Measurements from ENCODE around the gene HCN4.
"Not testable (repeated sequence)": the region's sequence is repeated elsewhere in the genome, so short reads cannot be mapped to it uniquely, and the experiment has no call there.

Gene HCN4

DNA sequence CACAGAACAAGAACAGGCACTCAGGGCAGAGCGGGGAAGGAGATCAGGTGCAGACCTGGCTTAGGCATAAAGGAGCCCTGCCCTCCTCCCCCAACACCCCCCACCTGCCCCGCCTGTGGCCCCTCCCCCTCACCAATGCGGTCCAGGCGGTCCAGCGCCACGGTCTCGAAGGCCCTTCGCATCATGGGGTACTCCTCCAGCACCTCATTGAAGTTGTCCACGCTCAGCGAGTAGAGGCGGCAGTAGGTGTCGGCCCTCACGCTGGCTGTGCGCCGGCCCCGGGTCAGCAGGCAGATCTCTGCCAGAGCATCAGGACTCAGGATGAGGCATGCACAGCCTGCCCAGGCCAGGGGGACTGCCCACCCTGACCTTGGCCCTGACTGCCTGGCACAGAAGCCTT, 44.8 kb downstream of the HCN4 start:
- no peak for DNase-seq

DNA sequence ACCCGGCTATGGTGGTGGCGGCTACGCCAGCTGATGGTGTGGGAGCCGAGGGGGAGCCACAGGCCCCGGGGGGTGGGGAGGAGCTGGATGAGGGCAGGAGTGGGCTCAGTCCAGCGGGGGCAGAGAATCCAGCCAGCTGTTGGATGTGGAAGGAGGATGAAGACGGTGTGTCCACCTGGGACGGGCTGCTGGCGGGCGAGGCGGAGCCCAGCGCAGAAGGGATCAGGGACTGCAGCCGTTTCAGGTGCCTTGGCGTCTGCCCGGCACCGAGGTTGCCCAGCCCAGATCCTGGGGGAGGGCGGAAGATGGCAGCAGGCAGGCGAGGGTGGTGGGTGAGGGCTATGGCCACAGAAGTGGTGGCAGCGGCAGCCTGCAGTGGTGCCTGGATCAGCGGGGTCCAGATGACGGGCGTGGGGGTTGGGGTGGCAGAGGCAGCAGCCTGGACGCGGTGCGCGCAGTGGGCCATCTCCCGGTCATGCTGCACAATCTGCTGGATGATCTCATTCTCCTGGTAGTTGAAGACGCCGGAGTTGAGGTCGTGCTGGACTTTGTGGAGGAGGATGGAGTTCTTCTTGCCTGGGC, 45.3 kb downstream of the HCN4 start:
- no peak for DNase-seq

DNA sequence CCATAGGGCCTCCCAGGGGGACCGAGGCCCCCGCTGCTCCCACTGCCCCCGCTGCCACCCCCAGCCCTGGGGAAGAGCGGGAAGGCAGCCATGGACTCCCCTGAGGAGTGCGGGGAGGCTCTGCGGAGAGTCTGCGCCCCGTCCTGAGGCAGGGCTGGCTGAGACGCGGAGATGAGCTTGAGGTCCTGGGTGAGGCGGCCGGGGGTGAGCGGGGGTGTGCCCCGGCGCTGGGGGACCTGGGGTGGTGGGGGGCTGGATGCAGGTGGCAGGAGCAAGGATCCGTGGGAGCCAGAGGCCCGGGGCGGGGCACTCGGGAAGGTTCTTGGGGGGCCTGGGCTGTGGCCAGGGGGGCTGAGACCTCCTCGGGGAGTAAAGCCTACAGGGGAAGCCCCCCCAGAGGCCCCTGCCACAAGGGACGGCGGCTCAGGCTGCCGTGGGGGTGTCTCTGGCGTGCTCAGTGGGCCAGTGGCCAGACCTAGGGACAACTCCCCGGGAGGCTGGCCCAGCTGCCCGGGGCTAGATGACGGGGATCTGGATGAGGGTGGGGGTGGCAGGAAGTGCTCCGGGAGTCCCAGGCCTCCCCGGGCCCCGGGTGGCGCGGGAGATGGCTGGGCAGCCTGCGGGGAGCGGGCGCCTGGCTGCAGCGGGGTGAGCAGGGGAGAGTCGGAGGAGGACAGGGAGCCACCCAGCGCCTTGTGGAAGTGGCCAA, 45.9 kb downstream of the HCN4 start:
- DNase-seq: no peak

GRCh38 chr15:73321496-73322450, 47.0 kb downstream of the HCN4 start:
- no peak for DNase-seq

DNA sequence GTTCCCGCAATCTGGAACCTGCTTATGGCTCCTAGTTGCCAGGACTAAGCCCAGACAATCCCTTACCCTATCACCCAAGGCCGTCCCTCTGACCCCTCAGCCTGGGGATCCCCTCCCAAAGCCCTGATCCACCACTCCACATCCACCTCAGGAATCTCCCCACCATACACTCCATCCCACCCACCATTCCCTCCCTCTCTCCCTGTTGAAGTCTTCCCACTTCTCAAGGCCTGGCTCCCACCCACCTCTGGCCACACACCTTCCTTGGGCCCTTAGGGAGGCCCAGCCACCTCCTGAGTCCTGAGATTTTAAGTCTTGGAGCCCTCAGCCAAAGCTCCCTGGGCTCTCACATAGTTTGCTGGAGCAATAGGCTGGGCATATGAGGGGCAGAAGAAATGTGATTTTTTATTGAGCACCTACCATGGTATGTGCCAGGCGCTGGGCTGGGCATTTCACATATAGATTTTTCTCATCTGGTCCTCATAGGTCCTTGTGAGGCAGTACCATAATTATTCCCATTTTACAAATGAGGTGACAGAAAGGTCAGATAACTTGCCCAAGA, 48.1 kb downstream of the HCN4 start:
- no peak for DNase-seq

DNA sequence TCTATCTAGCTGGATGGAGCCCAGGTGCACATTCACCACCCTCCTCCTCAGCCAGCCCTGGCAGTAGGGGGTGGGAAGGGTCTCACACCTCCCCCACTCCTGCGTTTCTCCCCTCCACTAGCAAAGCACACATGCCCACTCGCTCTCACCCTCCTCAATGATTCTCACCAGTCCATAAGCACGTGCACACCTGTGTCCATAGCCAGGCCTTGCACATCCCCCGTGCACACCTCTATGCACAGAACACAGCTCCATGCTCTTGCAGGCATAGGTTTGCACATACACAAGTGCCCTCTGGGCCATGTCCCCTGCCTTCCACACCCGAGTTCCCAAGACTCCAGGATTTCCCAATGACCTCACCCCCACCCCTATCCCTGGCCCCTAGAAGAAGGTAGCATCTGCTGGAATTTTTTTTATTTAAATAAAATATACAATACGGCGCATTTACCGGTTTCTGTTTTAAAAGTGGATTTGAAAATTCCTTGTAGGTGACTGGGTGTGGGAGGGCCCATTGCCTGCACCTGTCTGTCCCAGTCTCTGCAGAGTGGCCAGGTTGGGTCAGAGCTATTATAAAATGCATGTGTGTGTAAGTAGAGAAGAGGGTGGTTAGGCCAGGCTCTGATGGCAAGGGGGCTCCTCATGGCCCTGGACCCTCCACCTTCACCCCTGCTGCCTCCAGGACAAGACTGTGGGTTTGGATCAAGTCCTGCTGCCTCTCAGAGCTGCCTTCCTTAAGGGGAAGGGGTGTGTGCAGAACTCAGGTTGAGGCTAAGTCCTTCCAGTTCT, 49.1 kb downstream of the HCN4 start:
- no peak for DNase-seq

DNA sequence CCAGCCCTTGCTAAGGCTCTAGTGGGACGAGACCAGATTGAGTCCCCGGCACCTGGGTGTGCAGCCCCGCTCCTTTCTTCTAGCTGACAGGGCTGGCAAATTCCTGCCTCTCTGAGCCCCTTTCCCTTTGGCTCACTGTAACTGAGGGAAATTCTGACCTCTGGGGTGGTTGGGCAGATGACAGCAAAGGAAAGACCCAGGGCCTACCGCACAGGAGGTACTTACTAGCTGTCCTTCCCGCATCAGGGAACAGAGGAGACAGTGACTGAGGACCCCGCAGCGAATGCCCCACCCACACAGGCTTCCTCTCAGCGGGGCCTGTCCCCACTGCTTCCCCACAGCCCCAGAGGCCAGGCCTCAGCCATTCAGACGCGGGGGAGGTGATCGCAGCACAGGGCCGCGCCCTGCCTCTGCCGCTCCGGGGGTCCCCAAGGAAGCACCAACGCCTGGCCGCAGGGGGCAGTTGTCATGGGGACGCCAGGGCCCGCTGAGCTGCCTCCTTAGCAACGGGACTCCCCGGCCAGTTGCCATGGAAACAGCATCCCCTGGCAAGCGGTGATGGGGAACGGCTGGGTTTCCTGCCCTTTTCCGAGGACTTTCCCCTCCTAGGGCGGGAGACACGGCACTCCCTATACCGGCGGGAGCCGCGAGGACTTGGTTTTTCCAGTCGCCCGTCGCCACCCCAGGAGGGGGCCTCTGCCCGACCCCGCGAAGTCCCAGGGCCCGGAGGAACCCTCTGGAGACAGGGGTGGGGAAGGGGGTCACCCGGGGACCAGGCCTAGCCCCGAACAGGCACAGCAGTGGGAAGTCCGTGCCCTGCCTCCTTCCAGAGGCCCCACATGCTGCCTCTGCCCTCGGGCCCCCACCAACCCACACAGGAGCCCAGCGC, 50.1 kb downstream of the HCN4 start:
- no peak for DNase-seq

DNA sequence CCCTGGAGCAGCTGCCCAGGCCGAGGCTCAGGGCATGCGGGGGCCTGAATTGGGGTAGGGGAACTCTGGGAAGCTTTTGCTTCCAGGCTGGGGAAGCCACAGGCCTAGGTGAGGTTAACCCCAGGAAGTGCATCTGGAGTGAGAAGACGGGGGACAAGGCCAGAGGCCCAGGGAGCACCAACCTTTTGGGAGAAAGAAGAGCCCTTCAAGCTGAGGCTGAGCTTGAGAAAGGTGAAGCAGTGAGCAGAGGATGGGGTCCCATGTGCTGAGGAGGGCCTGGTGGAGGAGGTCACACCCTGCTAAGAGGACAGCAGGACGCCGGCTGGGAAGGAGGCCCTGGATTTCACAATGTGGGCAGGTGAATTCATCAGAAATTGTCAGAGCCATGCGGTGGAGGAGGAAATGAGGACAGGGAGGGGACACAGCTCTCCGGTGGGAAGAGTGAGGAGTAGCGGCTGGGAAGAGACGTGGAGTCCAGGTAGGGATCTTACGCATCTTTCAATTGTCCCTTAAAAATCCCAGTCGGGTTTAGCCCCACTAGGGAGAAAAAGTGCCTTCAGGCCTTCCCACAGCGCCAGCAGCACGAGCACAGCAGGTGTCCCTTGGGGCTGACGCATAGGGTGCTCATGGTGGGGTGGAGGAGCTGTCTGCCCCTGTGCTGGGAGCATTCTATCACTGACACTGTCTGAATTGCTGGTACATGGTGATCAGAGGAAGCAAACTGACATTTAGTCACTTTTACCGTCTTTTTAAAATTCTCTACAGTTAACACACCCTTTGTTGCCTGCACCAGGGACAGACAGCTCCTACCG, 50.9 kb downstream of the HCN4 start:
- no peak for DNase-seq

DNA sequence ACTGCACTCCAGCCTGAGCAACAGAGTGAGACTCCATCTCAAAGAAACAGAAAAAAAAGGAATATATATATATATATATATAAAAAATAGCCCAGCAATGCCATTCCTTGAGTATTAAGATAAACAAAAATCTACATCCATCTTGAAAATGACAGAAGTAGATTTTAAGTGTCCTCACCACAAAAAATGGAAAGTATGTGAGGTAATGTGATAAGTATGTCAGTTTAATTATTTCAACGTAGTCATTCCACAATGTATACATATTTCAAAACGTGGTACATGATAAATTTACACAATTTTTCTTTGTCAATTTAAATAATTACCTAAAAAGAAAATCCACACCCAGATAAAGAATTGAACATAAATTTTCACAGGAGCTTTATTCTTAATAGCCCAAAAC, 54.9 kb downstream of the HCN4 start:
- DNase-seq: no peak

DNA sequence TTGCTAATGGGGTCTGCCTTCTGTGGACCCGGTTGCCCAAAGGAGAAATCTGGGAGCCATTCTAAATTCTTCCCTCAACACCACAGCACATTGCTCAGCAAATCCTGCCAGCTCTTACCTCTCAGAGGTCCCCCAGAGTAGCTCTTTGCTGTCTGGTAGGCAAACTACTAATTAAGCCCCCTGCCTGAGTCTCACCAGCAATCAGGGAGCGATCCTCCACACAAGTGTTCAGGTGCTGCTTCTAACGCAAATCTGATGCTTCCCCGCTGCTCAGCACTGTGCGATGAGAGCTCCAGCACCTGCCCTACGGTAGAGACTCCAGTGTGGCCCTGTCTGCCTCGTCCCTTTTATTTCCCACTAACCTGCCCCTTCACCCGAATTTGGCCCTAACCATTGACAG, 60.5 kb downstream of the HCN4 start:
- DNase-seq: no peak

GRCh38 chr15:73305331-73306211, 63.2 kb downstream of the HCN4 start:
- peak; percentile 72 for DNase-seq

DNA sequence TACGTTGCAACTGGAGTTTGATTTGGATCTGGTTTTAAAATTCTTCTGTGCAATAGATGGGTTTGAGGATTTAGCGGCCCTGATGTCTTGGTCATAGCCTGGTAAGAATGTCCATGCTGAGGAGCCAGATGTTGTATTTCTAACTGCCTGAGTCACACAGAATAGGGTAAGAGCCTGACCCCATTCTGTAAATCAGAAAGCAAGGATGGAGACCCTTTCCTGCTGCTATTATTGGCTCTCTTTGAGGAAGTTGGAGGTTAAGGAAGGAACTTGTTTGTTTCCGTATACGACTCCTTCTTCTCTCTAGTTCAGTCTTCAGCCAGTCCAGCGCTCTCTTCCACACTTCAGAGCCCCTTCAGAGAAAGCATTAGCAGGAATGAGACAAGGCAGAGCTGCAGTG, 65.1 kb downstream of the HCN4 start:
- DNase-seq: peak; percentile 24

- DNase-seq: not testable (repeated sequence)
Observed at GRCh38 chr15:73300286-73300685, 68.5 kb downstream of the HCN4 start.

DNA sequence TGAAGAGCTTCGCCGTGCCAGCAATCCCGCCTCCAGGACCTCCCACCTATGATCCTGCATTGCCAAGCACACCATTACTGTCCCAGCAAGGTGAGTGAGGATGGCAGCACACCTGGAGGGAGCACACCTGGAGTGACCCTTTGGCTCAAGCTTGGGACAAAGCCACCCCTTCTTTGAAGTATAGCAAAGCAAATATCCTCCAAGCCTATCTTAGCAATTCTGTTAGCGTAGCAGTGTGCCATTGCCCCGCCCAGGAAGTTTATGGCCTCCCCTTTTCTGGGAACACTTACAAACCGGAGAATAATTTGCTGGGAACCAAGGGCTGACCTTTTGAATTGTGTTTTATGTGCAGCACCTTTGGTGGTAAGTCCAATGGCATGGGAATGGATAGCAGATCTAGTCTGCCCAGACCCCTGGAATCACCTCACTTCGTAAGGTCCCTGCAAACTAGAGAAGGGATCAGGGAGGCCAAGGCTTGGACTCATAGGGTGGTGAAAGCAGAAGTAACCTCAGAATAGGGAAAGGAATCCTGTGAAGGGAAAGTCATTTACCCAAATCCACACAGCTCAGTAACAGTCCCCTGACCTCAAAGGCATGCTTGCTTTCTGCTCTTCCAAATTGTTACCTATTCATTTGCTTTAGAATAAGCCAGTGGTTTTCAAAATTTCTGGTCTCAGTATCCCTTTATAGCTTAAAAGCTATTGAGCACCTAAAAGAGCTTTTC, 70.1 kb downstream of the HCN4 start:
- peak; percentile 48 for DNase-seq

- no peak for DNase-seq
Observed at GRCh38 chr15:73296609-73297353, 72.0 kb downstream of the HCN4 start.

DNA sequence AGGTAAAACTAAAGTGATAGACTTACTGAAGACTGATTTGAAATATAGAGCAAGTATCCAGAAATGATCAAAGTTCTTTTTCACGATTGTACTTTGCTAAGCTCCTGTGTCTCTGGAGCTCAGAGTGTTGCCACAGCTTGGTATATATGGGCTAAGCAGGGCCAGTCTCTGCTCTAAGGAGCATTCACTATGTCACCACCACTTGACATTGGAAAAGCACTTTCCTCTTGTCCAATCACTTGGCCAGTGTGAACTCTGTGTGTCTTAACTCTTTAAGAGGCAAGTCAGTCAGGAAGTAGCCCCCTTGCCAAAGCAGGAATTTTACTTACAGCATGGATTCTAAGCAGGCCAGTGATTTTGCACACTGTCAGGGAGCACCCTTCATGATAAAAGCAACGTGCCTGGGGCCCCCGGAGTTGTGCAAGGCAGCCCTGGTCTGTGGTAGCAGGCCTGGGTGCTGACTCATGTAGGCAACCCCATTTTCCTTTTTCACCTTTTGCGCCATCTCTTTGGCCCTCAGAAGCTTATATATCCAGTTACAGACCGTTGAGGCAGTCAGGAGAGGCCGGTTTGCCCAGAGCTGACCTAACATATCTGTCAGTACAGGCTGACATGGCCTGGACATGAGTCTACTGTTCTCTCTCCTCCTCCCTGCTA, 73.0 kb downstream of the HCN4 start:
- peak; percentile 43 for DNase-seq

- no peak for DNase-seq
Observed at GRCh38 chr15:73293773-73294172, 75.0 kb downstream of the HCN4 start.

DNA sequence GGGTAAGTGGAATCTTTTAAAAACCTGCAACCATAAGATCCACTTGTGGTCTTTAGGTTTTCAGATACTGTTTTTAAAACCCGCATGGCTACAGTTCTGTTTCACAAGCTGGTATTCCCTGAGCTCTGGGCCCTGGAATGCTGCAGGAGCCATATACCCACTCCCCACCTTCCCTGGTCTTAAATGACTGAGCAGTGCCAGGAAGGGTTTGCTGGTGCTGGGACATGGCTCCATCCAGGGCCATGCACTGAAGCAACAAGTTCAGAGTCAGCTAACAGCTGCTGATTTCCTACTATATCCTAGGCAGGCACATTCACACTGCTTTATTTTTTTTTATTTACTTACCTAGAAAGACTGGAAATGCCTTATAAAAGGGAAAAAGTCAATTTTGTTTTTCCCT, 77.3 kb downstream of the HCN4 start:
- DNase-seq: no peak
